Mucosa of descending colon (tissue), 3 donors: ENCODE data around the gene FERMT2. TPM values are rescaled to one million over a fixed set of nuclear protein-coding genes. Genes with fewer than 3 reads are reported as not detected.
A peak's percentile ranks its signal among the peaks of the same experiment; 100 is the strongest.

Experiments
- ATAC-seq: fragments of 200-7000 bp; cut with Tn5 transposase; one replicate; pipeline ENCODE4 v1.9.1; 2020; ENCODE audit warnings: mild to moderate bottlenecking, moderate library complexity
- DNase-seq, 3 donors: peaks; one replicate each; pipeline ENCODE4 v3.0.0-alpha.2; 2020
- H3K36me3 ChIP-seq: fragments of 200-600 bp; one replicate; pipeline ENCODE4 v1.8.0; 2021; ENCODE audit warnings: low read depth, mild to moderate bottlenecking
- H3K4me1 ChIP-seq: fragments of 200-600 bp; one replicate; pipeline ENCODE4 v1.8.0; 2021; ENCODE audit warnings: low read depth, mild to moderate bottlenecking
- H3K4me3 ChIP-seq: fragments of 200-600 bp; one replicate; pipeline ENCODE4 v1.8.0; 2021; ENCODE audit warnings: mild to moderate bottlenecking
- H3K9me3 ChIP-seq: fragments of 200-600 bp; one replicate; pipeline ENCODE4 v1.8.0; 2021; ENCODE audit warnings: mild to moderate bottlenecking
- intact Hi-C, 2 donors: fragments of 100-400 bp; cut with DNase I in 1 of 2; cut with micrococcal nuclease in 1 of 2; formaldehyde crosslinking; loops; one replicate each; pipeline versions ENCODE4 v1.11.0 to v1.11.1; 2022; cut with DNase I, micrococcal nuclease
- total RNA-seq, 3 donors: library from RNA; stranded (reverse); fragmentation: NEBNext Ultra II Directional in 2 of 3; extraction: Animal tissue kit (Norgen Biotek cat#: 25700) in 2 of 3; gene quantifications; one replicate each; pipeline versions ENCODE4 v1.2.1 to v1.2.4, GENCODE V29; 2021 to 2023
- TF ChIP-seq, protein P1 (sequence below): fragments of 200-600 bp; IDR thresholded peaks from one replicate; pipeline ENCODE4 v1.8.0; 2022; ENCODE audit warnings: antibody characterized with exemption, mild to moderate bottlenecking
- donor health status: DM: no; HTN: no; CAD: no; lungs with moderate emphysema.
- donor health status: DM: no; HTN: no; CAD: no.
- donor health status: DM: no; HTN: yes; CAD: no.

FERMT2 gene
- total RNA-seq, 3 donors from 2014 or later, result 6.9 to 228 (median 22.9) TPM

DNA sequence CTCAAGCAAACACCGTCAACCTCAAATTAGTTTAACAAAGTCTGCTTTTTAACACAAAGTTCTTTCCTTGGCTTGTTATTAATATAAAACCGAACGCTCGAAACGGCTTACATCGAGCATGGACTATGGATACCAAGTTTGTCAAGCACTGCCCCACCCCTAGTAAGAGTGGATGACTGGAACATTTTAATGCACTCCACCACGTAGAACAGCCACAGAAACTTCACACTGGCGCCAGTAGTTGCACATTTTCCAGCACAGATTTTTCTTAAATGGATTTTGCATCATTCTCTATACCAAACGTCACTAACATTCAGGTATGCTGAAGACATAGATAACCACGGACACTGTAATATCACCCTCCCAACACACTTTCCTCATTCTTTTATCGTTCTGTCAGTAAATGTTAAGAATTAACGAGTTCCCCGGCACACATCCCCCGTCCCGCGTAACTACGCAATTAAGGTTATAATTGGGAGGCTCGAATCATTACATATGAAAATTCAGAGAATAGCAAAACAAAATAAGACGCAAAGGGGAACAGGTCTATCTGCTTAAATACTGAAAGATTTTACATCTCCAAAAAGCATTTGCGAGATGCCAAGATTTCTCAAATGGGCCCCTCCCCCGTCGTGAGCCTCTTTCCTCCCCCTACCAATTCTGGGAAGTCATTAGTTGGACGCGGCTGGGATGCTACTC is 990 bp downstream of the FERMT2 start:
- intact Hi-C loops, result no loop called here
- Histone ChIP-seq H3K36me3 (no peaks in the 10 kb centered on the region), H3K4me3 (peak overlapping the region; percentile 36), H3K4me1 (peaks cover 14% of the 10 kb centered on the region), H3K9me3 (no peaks in the 10 kb centered on the region)
- peak in 1 of 3 donors; percentile 20 for DNase-seq
- ATAC-seq, result peak; percentile 18
- TF ChIP-seq, protein P1, sequence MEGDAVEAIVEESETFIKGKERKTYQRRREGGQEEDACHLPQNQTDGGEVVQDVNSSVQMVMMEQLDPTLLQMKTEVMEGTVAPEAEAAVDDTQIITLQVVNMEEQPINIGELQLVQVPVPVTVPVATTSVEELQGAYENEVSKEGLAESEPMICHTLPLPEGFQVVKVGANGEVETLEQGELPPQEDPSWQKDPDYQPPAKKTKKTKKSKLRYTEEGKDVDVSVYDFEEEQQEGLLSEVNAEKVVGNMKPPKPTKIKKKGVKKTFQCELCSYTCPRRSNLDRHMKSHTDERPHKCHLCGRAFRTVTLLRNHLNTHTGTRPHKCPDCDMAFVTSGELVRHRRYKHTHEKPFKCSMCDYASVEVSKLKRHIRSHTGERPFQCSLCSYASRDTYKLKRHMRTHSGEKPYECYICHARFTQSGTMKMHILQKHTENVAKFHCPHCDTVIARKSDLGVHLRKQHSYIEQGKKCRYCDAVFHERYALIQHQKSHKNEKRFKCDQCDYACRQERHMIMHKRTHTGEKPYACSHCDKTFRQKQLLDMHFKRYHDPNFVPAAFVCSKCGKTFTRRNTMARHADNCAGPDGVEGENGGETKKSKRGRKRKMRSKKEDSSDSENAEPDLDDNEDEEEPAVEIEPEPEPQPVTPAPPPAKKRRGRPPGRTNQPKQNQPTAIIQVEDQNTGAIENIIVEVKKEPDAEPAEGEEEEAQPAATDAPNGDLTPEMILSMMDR, result no peak

GRCh38 chr14:52949249-52949648 is 1.6 kb downstream of the FERMT2 start:
- no peak for DNase-seq
- no peak for ATAC-seq
- Histone ChIP-seq H3K4me3 (no peak overlapping the region), H3K9me3 (no peaks in the 10 kb centered on the region), H3K36me3 (no peaks in the 10 kb centered on the region), H3K4me1 (peaks cover 14% of the 10 kb centered on the region)
- TF ChIP-seq, protein P1, result no peak
- intact Hi-C loops, result no loop called here

DNA sequence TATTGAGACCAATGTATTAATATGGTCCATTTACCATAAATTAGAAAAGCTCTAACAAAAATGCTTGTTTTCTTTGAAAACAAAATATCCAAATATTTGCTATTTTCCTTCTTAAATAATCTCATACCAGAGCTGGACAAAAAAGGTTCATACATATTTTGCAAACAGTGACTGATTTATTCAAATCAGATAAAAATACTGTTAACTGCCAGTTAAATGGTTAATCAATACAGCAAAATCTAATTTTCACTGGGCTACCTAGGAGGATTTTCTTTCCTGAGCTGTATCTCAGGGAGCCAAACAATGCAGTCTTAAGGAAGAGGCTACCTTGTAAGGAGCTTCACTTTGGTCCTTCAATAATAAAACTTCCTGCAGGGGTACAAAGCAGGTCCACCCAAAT is 2.0 kb downstream of the FERMT2 start:
- Histone ChIP-seq H3K9me3 (no peaks in the 10 kb centered on the region), H3K36me3 (no peaks in the 10 kb centered on the region), H3K4me3 (no peak overlapping the region), H3K4me1 (peaks cover 14% of the 10 kb centered on the region)
- DNase-seq (no peak), ATAC-seq (no peak)
- TF ChIP-seq, protein P1, result no peak
- intact Hi-C loops, result no loop called here

DNA sequence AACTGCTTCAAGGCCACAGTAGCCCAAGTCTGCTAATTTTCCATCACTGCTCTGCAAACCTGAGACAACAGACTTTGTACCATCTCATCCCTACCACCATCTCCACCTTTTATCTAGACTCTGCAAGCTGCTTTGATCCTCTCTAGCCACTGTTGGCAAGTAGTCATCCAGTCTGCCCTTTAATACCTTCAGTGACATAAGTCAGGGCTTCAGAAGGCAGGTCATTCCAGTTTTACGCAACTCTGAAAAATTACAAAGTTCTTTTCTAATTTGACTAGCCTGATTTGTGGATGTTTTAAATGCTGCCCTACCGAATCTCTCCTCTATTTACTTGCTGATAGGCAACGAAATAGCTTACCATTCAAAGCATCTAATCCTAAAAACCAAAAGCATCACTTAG is 2.8 kb downstream of the FERMT2 start:
- no peak for ATAC-seq
- intact Hi-C loops, result no loop called here
- Histone ChIP-seq H3K36me3 (no peaks in the 10 kb centered on the region), H3K4me3 (no peak overlapping the region), H3K4me1 (peaks cover 14% of the 10 kb centered on the region), H3K9me3 (no peaks in the 10 kb centered on the region)
- no peak for DNase-seq
- TF ChIP-seq, protein P1, result no peak

DNA sequence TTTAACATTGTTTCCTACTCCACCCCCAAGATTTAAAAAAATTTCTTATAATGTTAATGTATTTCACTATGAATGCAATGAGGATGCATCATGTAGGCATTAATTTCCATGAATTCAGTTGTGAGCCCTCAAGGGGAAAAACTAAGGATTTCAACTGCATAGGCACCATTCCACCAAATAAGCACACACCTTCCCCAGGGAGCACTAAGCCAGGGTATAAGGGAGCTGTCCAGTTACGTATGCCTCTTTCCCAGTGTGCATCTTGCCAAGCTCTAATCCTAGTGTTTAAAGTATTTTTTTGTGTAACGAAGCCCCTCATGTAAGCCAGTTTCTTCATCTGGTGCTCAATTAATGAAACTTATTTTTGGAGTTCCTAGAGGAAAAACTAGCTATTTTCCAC is 6.6 kb downstream of the FERMT2 start:
- TF ChIP-seq, protein P1, result no peak
- Histone ChIP-seq H3K4me1 (no peaks in the 10 kb centered on the region), H3K4me3 (no peak overlapping the region), H3K36me3 (no peaks in the 10 kb centered on the region), H3K9me3 (no peaks in the 10 kb centered on the region)
- no peak for ATAC-seq
- intact Hi-C loops, result no loop called here
- no peak for DNase-seq
